NCI-H1092 (cell line): ENCODE data around the gene GLP1R.
"Not testable (repeated sequence)": the region's sequence is repeated elsewhere in the genome, so short reads cannot be mapped to it uniquely, and the experiment has no call there.

Experiments used
- DNase-seq: peaks from one replicate; lab custom pipeline; 2025; lab: John Stamatoyannopoulos, UW

Gene GLP1R

GRCh38 chr6:39128106-39128505 is 79.5 kb downstream of the GLP1R start:
- no peak for DNase-seq

- DNase-seq, result no peak
Observed at GRCh38 chr6:39128832-39129231, 80.3 kb downstream of the GLP1R start.

GRCh38 chr6:39130691-39131090 is 82.1 kb downstream of the GLP1R start:
- DNase-seq, result no peak

GRCh38 chr6:39134761-39135160 is 86.2 kb downstream of the GLP1R start:
- DNase-seq, result not testable (repeated sequence)

- DNase-seq, result not testable (repeated sequence)
Observed at GRCh38 chr6:39136207-39136606, 87.6 kb downstream of the GLP1R start.

- no peak for DNase-seq
Observed at GRCh38 chr6:39137245-39137644, 88.7 kb downstream of the GLP1R start.
